Esophagus muscularis mucosa (tissue), 3 donors: ENCODE results near the gene INTS4.

Experiments used
- CTCF ChIP-seq, 3 experiments: fragments of 200-600 bp in 2 of 3; fragments of 450-650 bp in 1 of 3; sonication (generic) in 2 of 3; IDR thresholded peaks; one replicate each; pipeline ENCODE4 v1.5.1; 2017 to 2019; ENCODE audit warnings: antibody characterized with exemption in 3 of 3, mild to moderate bottlenecking in 2 of 3, moderate library complexity in 1 of 3
- POLR2A ChIP-seq: fragments of 450-650 bp; IDR thresholded peaks from one replicate; pipeline ENCODE4 v1.6.1; 2017; ENCODE audit warnings: antibody characterized with exemption, moderate library complexity, mild to moderate bottlenecking, low read depth

- no peak for TF ChIP-seq POLR2A
- no peak for TF ChIP-seq CTCF (IDR thresholded peaks at IDR 0.05)
Measured at GRCh38 chr11:78031629-78032028, 37.2 kb upstream of the INTS4 start.
